Astrocyte (in vitro differentiated cells and primary cell): ENCODE measurements around the gene ZSWIM8. TPM values are rescaled to one million over a fixed set of nuclear protein-coding genes. Genes with fewer than 3 reads are reported as not detected.

ENCODE experiments used
- DNase-seq: peaks from one replicate; pipeline ENCODE4 v3.0.0-alpha.2; 2010; ENCODE audit warnings: low read depth
- FAIRE-seq: peaks from 2 replicates; lab custom pipeline; 2011; peaks lifted over from hg19 to GRCh38; lab: Jason Lieb, UNC
- H2AFZ ChIP-seq: 2 replicates; pipeline ENCODE4 v1.6.0; 2012; ENCODE audit warnings: low read depth, low read length, inconsistent platforms
- H3K27ac ChIP-seq: 2 replicates; pipeline ENCODE4 v1.5.1; 2011; ENCODE audit warnings: low read depth, low read length, inconsistent platforms
- H3K27me3 ChIP-seq: 2 replicates; pipeline ENCODE4 v1.6.0; 2011; ENCODE audit warnings: low read length, inconsistent platforms; ENCODE audit not compliant: insufficient read depth
- H3K36me3 ChIP-seq: 2 replicates; pipeline ENCODE4 v1.5.1; 2011; ENCODE audit warnings: low read length, inconsistent platforms; ENCODE audit not compliant: insufficient read depth
- H3K4me1 ChIP-seq: 2 replicates; pipeline ENCODE4 v1.5.1; 2011; ENCODE audit warnings: low read length, inconsistent platforms; ENCODE audit not compliant: insufficient read depth
- H3K4me2 ChIP-seq: 2 replicates; pipeline ENCODE4 v1.6.0; 2012; ENCODE audit warnings: low read length, inconsistent platforms
- H3K4me3 ChIP-seq: 2 replicates; pipeline ENCODE4 v1.5.1; 2011; ENCODE audit warnings: low read depth, mild to moderate bottlenecking, low read length, inconsistent platforms; ENCODE audit not compliant: insufficient read depth
- H3K79me2 ChIP-seq: 2 replicates; pipeline ENCODE4 v1.6.0; 2012; ENCODE audit warnings: mild to moderate bottlenecking, low read length, inconsistent platforms; ENCODE audit not compliant: insufficient read depth
- H3K9ac ChIP-seq: 2 replicates; pipeline ENCODE4 v1.6.0; 2012; ENCODE audit warnings: mild to moderate bottlenecking, low read length, inconsistent platforms
- H3K9me3 ChIP-seq: 2 replicates; pipeline ENCODE4 v1.5.1; 2012; ENCODE audit warnings: low read depth, mild to moderate bottlenecking, low read length, inconsistent platforms; ENCODE audit not compliant: insufficient read depth
- H4K20me1 ChIP-seq: 2 replicates; pipeline ENCODE4 v1.6.0; 2012; ENCODE audit warnings: low read length, inconsistent platforms; ENCODE audit not compliant: insufficient read depth
- H3K27ac Mint-ChIP-seq: one replicate; pipeline ENCODE4 v1.8.0; 2021; ENCODE audit warnings: mild to moderate bottlenecking, mixed read lengths; ENCODE audit not compliant: unreplicated experiment
- H3K27me3 Mint-ChIP-seq: one replicate; pipeline ENCODE4 v1.8.0; 2021; ENCODE audit warnings: low read depth, mixed read lengths; ENCODE audit not compliant: unreplicated experiment
- H3K36me3 Mint-ChIP-seq: one replicate; pipeline ENCODE4 v1.8.0; 2021; ENCODE audit warnings: low read depth, mixed read lengths; ENCODE audit not compliant: unreplicated experiment
- H3K4me1 Mint-ChIP-seq: one replicate; pipeline ENCODE4 v1.8.0; 2021; ENCODE audit warnings: low read depth, mixed read lengths; ENCODE audit not compliant: unreplicated experiment
- H3K4me3 Mint-ChIP-seq: one replicate; pipeline ENCODE4 v1.8.0; 2021; ENCODE audit warnings: mild to moderate bottlenecking, moderate library complexity, mixed read lengths; ENCODE audit not compliant: unreplicated experiment
- H3K9me3 Mint-ChIP-seq: one replicate; pipeline ENCODE4 v1.8.0; 2021; ENCODE audit warnings: mild to moderate bottlenecking, mixed read lengths; ENCODE audit not compliant: unreplicated experiment
- CTCF ChIP-seq: IDR thresholded peaks from 2 replicates; pipeline ENCODE4 v1.5.1; 2011; ENCODE audit warnings: low read depth, mild to moderate bottlenecking, inconsistent platforms, low read length, moderate library complexity; ENCODE audit not compliant: insufficient read depth
- EZH2 ChIP-seq: IDR thresholded peaks from 2 replicates; pipeline ENCODE4 v1.6.1; 2012; ENCODE audit warnings: mild to moderate bottlenecking, low read length, inconsistent platforms; ENCODE audit not compliant: insufficient read depth
- total RNA-seq: library from RNA; stranded (reverse); gene quantifications from 2 replicates; pipeline ENCODE4 v1.2.1, GENCODE V29; 2021

ZSWIM8 gene
- total RNA-seq, 1 donor from 2014 or later: 70.2 TPM

- Histone ChIP-seq H3K79me2 (no peaks in the 10 kb centered on the region), H3K9me3 (no peaks in the 10 kb centered on the region), H3K4me3 (no peak overlapping the region), H3K27me3 (no peaks in the 10 kb centered on the region), H3K36me3 (no peaks in the 10 kb centered on the region), H4K20me1 (peaks cover 9% of the 10 kb centered on the region), H3K4me1 (peaks cover 16% of the 10 kb centered on the region), H3K9ac (no peak overlapping the region), H3K4me2 (peak overlapping the region; percentile 7), H3K27ac (no peak overlapping the region), H2AFZ (no peak overlapping the region)
- FAIRE-seq (no peak), DNase-seq (peak; percentile 44)
- peaks cover 6% of the 10 kb centered on the region for H3K4me1 Mint-ChIP-seq
- H3K4me3 Mint-ChIP-seq: no peak overlapping the region
- no peak for TF ChIP-seq EZH2
- no peak for TF ChIP-seq CTCF
- peaks cover 2% of the 10 kb centered on the region for H3K27me3 Mint-ChIP-seq
- peaks cover 25% of the 10 kb centered on the region for H3K36me3 Mint-ChIP-seq
- no peak overlapping the region for H3K27ac Mint-ChIP-seq
- no peaks in the 10 kb centered on the region for H3K9me3 Mint-ChIP-seq
Measured at GRCh38 chr10:73837072-73837471, 51.7 kb downstream of the ZSWIM8 start.

- FAIRE-seq (no peak), DNase-seq (no peak)
- no peaks in the 10 kb centered on the region for H3K79me2 ChIP-seq
- no peaks in the 10 kb centered on the region for H3K27me3 ChIP-seq
- peaks cover 16% of the 10 kb centered on the region for H3K4me1 ChIP-seq
- H3K4me3 Mint-ChIP-seq: no peak overlapping the region
- H3K4me3 ChIP-seq: no peak overlapping the region
- peaks cover 6% of the 10 kb centered on the region for H3K4me1 Mint-ChIP-seq
- peaks cover 2% of the 10 kb centered on the region for H3K27me3 Mint-ChIP-seq
- no peaks in the 10 kb centered on the region for H3K36me3 ChIP-seq
- H3K27ac Mint-ChIP-seq: no peak overlapping the region
- TF ChIP-seq EZH2 (no peak), CTCF (no peak)
- H4K20me1 ChIP-seq: peaks cover 9% of the 10 kb centered on the region
- H3K36me3 Mint-ChIP-seq: peaks cover 27% of the 10 kb centered on the region
- no peak overlapping the region for H3K27ac ChIP-seq
- no peak overlapping the region for H3K9ac ChIP-seq
- H3K9me3 Mint-ChIP-seq: no peaks in the 10 kb centered on the region
- H3K4me2 ChIP-seq: no peak overlapping the region
- no peak overlapping the region for H2AFZ ChIP-seq
- H3K9me3 ChIP-seq: no peaks in the 10 kb centered on the region
Measured at GRCh38 chr10:73838008-73838567, 52.7 kb downstream of the ZSWIM8 start.

- peaks cover 32% of the 10 kb centered on the region for H3K36me3 Mint-ChIP-seq
- Histone ChIP-seq H3K36me3 (no peaks in the 10 kb centered on the region), H3K9me3 (no peaks in the 10 kb centered on the region), H3K27me3 (no peaks in the 10 kb centered on the region), H3K27ac (no peak overlapping the region), H3K4me3 (no peak overlapping the region), H3K4me1 (peaks cover 16% of the 10 kb centered on the region), H4K20me1 (peaks cover 9% of the 10 kb centered on the region), H3K79me2 (no peaks in the 10 kb centered on the region), H3K4me2 (no peak overlapping the region), H2AFZ (no peak overlapping the region), H3K9ac (no peak overlapping the region)
- FAIRE-seq (no peak), DNase-seq (no peak)
- H3K4me3 Mint-ChIP-seq: no peak overlapping the region
- peaks cover 6% of the 10 kb centered on the region for H3K4me1 Mint-ChIP-seq
- H3K9me3 Mint-ChIP-seq: no peaks in the 10 kb centered on the region
- H3K27me3 Mint-ChIP-seq: peaks cover 5% of the 10 kb centered on the region
- H3K27ac Mint-ChIP-seq: no peak overlapping the region
- TF ChIP-seq EZH2: no peak
- no peak for TF ChIP-seq CTCF
Measured at GRCh38 chr10:73838827-73839226, 53.4 kb downstream of the ZSWIM8 start.
